IMR-90 (cell line): ENCODE results near the gene TARDBP. TPM values are rescaled to one million over a fixed set of nuclear protein-coding genes. Genes with fewer than 3 reads are reported as not detected.

Source experiments
- ATAC-seq: fragments of 200-7000 bp; cut with Tn5 transposase; 2 replicates; pipeline ENCODE4 v1.9.1; 2020; ENCODE audit warnings: low read depth, mild to moderate bottlenecking, moderate library complexity
- BruUV-seq: library from RNA; stranded (reverse); fragments of 400-500 nt; replicated peaks from 2 replicates; lab custom pipeline; 2021; lab: Mats Ljungman, UMichigan
- CTCF ChIA-PET: fragments of 300-600 bp; formaldehyde crosslinking; extraction: SDS; loops from one replicate; lab custom pipeline; 2021; ENCODE audit warnings: antibody characterized with exemption; lab: Yijun Ruan, JAX
- POLR2A ChIA-PET: fragments of 300-600 bp; sonication (Branson Sonifier 250); formaldehyde crosslinking; loops from one replicate; lab custom pipeline; 2022; ENCODE audit warnings: antibody characterized with exemption; ENCODE audit not compliant: unreplicated experiment; lab: Charles Lee
- DNase-seq: peaks from one replicate; pipeline ENCODE4 v3.0.0; 2013
- H2AFZ ChIP-seq: replicated peaks from 2 replicates; pipeline ENCODE3; 2013; ENCODE audit warnings: low read length, mild to moderate bottlenecking; ENCODE audit not compliant: poor library complexity
- H2AK5ac ChIP-seq: 2 replicates; pipeline ENCODE4 v1.6.1; 2013; ENCODE audit warnings: low read depth, low read length, inconsistent platforms
- H2AK9ac ChIP-seq: replicated peaks from 2 replicates; pipeline ENCODE3; 2013; ENCODE audit warnings: mild to moderate bottlenecking, low read depth, low read length, moderate library complexity; ENCODE audit not compliant: poor library complexity
- H2BK120ac ChIP-seq: 2 replicates; pipeline ENCODE4 v1.6.1; 2013; ENCODE audit warnings: low read depth, low read length, inconsistent platforms
- H2BK15ac ChIP-seq: 3 replicates; pipeline ENCODE4 v1.6.1; 2013; ENCODE audit warnings: low read depth, low read length, inconsistent platforms
- H2BK20ac ChIP-seq: 2 replicates; pipeline ENCODE4 v1.6.1; 2013; ENCODE audit warnings: low read depth, mild to moderate bottlenecking, inconsistent platforms, low read length, moderate library complexity
- H2BK5ac ChIP-seq: 2 replicates; pipeline ENCODE4 v1.6.1; 2013; ENCODE audit warnings: mild to moderate bottlenecking, low read depth, low read length, inconsistent platforms; ENCODE audit not compliant: poor library complexity, severe bottlenecking
- H3K14ac ChIP-seq: replicated peaks from 2 replicates; pipeline ENCODE4 v1.6.1; 2013; ENCODE audit warnings: low read depth, low read length, inconsistent platforms
- H3K18ac ChIP-seq: 2 replicates; pipeline ENCODE4 v1.6.1; 2013; ENCODE audit warnings: low read depth, low read length, control low read depth
- H3K23ac ChIP-seq: 2 replicates; pipeline ENCODE4 v1.6.1; 2013; ENCODE audit warnings: low read depth, low read length, inconsistent platforms
- H3K27ac ChIP-seq: 2 replicates; pipeline ENCODE4 v1.5.1; 2013; ENCODE audit warnings: mild to moderate bottlenecking, control low read depth, low read length; ENCODE audit not compliant: insufficient read depth
- H3K27me3 ChIP-seq: 2 replicates; pipeline ENCODE4 v1.6.1; 2013; ENCODE audit warnings: low read length; ENCODE audit not compliant: control insufficient read depth, insufficient read depth
- H3K36me3 ChIP-seq: 2 replicates; pipeline ENCODE4 v1.6.1; 2013; ENCODE audit warnings: low read length, mixed read lengths; ENCODE audit not compliant: control insufficient read depth, insufficient read depth
- H3K4ac ChIP-seq: 2 replicates; pipeline ENCODE4 v1.6.1; 2013; ENCODE audit warnings: low read depth, low read length, inconsistent platforms
- H3K4me1 ChIP-seq: 2 replicates; pipeline ENCODE4 v1.6.1; 2013; ENCODE audit warnings: low read length, mixed read lengths; ENCODE audit not compliant: control insufficient read depth, insufficient read depth
- H3K4me2 ChIP-seq: 2 replicates; pipeline ENCODE4 v1.6.1; 2013; ENCODE audit warnings: low read depth, mild to moderate bottlenecking, control low read depth, low read length, moderate library complexity
- H3K4me3 ChIP-seq: 2 replicates; pipeline ENCODE4 v1.5.1; 2013; ENCODE audit warnings: low read depth, mild to moderate bottlenecking, control low read depth, low read length, moderate library complexity; ENCODE audit not compliant: insufficient read depth
- H3K56ac ChIP-seq: 2 replicates; pipeline ENCODE4 v1.6.1; 2013; ENCODE audit warnings: low read length, inconsistent platforms; ENCODE audit not compliant: insufficient read depth; ENCODE audit errors: extremely low read depth
- H3K79me1 ChIP-seq, 2 experiments: 2 replicates each; pipeline ENCODE4 v1.6.1; 2013; ENCODE audit warnings: low read length in 2 of 2, inconsistent platforms in 1 of 2, low read depth in 1 of 2
- H3K9ac ChIP-seq: 2 replicates; pipeline ENCODE4 v1.6.1; 2013; ENCODE audit warnings: low read depth, low read length, control low read depth
- H3K9me1 ChIP-seq: 2 replicates; pipeline ENCODE4 v1.6.1; 2013; ENCODE audit warnings: low read length, inconsistent platforms; ENCODE audit not compliant: insufficient read depth
- H3K9me3 ChIP-seq: 2 replicates; pipeline ENCODE4 v1.6.1; 2013; ENCODE audit warnings: low read length; ENCODE audit not compliant: control insufficient read depth, insufficient read depth
- H4K20me1 ChIP-seq: 2 replicates; pipeline ENCODE4 v1.6.1; 2013; ENCODE audit warnings: low read length, inconsistent platforms; ENCODE audit not compliant: insufficient read depth
- H4K5ac ChIP-seq: 2 replicates; pipeline ENCODE4 v1.6.1; 2013; ENCODE audit warnings: mild to moderate bottlenecking, low read depth, low read length, control low read depth
- H4K8ac ChIP-seq, 2 experiments: 2 replicates each; pipeline ENCODE4 v1.6.1; 2013; ENCODE audit warnings: low read depth in 2 of 2, low read length in 2 of 2, control low read depth in 1 of 2, inconsistent platforms in 1 of 2
- H4K91ac ChIP-seq: 2 replicates; pipeline ENCODE4 v1.6.1; 2013; ENCODE audit warnings: low read depth, low read length, inconsistent platforms; ENCODE audit not compliant: insufficient read depth
- BHLHE40 ChIP-seq: fragments of 150-350 bp; IDR thresholded peaks from 2 replicates; pipeline ENCODE4 v1.6.1; 2016; ENCODE audit warnings: mild to moderate bottlenecking, low read depth, low read length
- CEBPB ChIP-seq: IDR thresholded peaks from 2 replicates; pipeline ENCODE4 v1.6.1; 2012; ENCODE audit warnings: low read depth, low read length, improper control_type of control experiment
- CHD1 ChIP-seq: IDR thresholded peaks from 2 replicates; pipeline ENCODE4 v1.6.1; 2012; ENCODE audit warnings: low read depth, low read length, improper control_type of control experiment
- CTCF ChIP-seq: conservative IDR thresholded peaks from 2 replicates; pipeline ENCODE4 v1.5.1; 2012; ENCODE audit warnings: mild to moderate bottlenecking, low read depth, low read length, improper control_type of control experiment
- ELK1 ChIP-seq: fragments of 150-350 bp; IDR thresholded peaks from 2 replicates; pipeline ENCODE4 v1.6.1; 2016; ENCODE audit warnings: low read depth, mild to moderate bottlenecking, low read length, moderate library complexity, borderline replicate concordance
- FOS ChIP-seq: fragments of 150-350 bp; IDR thresholded peaks from 2 replicates; pipeline ENCODE4 v1.6.1; 2016; ENCODE audit warnings: low read depth, low read length
- MAZ ChIP-seq: IDR thresholded peaks from 2 replicates; pipeline ENCODE4 v1.6.1; 2012; ENCODE audit warnings: low read depth, mild to moderate bottlenecking, low read length, improper control_type of control experiment, moderate library complexity, borderline replicate concordance
- MXI1 ChIP-seq: IDR thresholded peaks from 2 replicates; pipeline ENCODE4 v1.6.1; 2012; ENCODE audit warnings: low read depth, mild to moderate bottlenecking, low read length, moderate library complexity, borderline replicate concordance
- NFE2L2 ChIP-seq: fragments of 150-350 bp; IDR thresholded peaks from 2 replicates; pipeline ENCODE4 v1.6.1; 2016; ENCODE audit warnings: low read depth, mild to moderate bottlenecking, low read length
- POLR2A ChIP-seq: IDR thresholded peaks from 2 replicates; pipeline ENCODE4 v1.6.1; 2012; ENCODE audit warnings: mild to moderate bottlenecking, low read depth, low read length
- RAD21 ChIP-seq: IDR thresholded peaks from 2 replicates; pipeline ENCODE4 v1.6.1; 2012; ENCODE audit warnings: low read length, improper control_type of control experiment
- RCOR1 ChIP-seq: IDR thresholded peaks from 2 replicates; pipeline ENCODE4 v1.6.1; 2012; ENCODE audit warnings: mild to moderate bottlenecking, low read length, improper control_type of control experiment; ENCODE audit not compliant: insufficient replicate concordance
- RFX5 ChIP-seq: IDR thresholded peaks from 2 replicates; pipeline ENCODE4 v1.8.0; 2012; ENCODE audit warnings: low read depth, mild to moderate bottlenecking, low read length, moderate library complexity
- SMC3 ChIP-seq: fragments of 150-350 bp; IDR thresholded peaks from 2 replicates; pipeline ENCODE4 v1.6.1; 2016; ENCODE audit warnings: low read depth, mild to moderate bottlenecking, antibody characterized with exemption, low read length, moderate library complexity
- USF2 ChIP-seq: fragments of 150-350 bp; IDR thresholded peaks from 2 replicates; pipeline ENCODE4 v1.6.1; 2017; ENCODE audit warnings: mild to moderate bottlenecking, antibody characterized with exemption, low read length, low read depth
- WGBS, 2 experiments: methylation state at CpG; one replicate each; pipeline versions ENCODE4 v1.1.5 to v1.1.7; 2013; ENCODE audit warnings: missing lambda C conversion rate in 2 of 2; ENCODE audit not compliant: insufficient read length in 1 of 2; ENCODE audit errors: extremely low coverage in 2 of 2; 5-methylcytosine and 5-hydroxymethylcytosine counted together
- dilution Hi-C: fragments of 300-500 bp; cut with HindIII; formaldehyde crosslinking; loops from one replicate; pipeline ENCODE4 v1.14.3; 2018; ENCODE audit warnings: low sequenced_read_pairs; ENCODE audit not compliant: unreplicated experiment
- in situ Hi-C: fragments of 300-500 bp; cut with MboI; formaldehyde crosslinking; loops from 3 replicates; pipeline ENCODE4 v1.14.3; 2019; ENCODE audit warnings: low sequenced_read_pairs, inconsistent platforms, mixed read lengths
- intact Hi-C: fragments of 100-400 bp; cut with micrococcal nuclease; formaldehyde crosslinking; loops from 2 replicates; pipeline ENCODE4 v1.10.0; 2022
- polyA plus RNA-seq, 3 experiments: library from polyadenylated mRNA; depleted of rRNA; stranded (reverse); fragments of >200 nt; gene quantifications; 2 replicates each; pipeline ENCODE4 v1.2.3, GENCODE V29; 2012; ENCODE audit warnings: low replicate concordance in 1 of 3
- total RNA-seq: library from RNA; depleted of rRNA; stranded (reverse); fragments of >200 nt; gene quantifications from 2 replicates; pipeline ENCODE4 v1.2.3, GENCODE V29; 2012

The TARDBP gene
- total and polyA plus RNA-seq, 2 of the 4 experiments (the other 2 are of a cell fraction), result 36.7 to 161 TPM

DNA sequence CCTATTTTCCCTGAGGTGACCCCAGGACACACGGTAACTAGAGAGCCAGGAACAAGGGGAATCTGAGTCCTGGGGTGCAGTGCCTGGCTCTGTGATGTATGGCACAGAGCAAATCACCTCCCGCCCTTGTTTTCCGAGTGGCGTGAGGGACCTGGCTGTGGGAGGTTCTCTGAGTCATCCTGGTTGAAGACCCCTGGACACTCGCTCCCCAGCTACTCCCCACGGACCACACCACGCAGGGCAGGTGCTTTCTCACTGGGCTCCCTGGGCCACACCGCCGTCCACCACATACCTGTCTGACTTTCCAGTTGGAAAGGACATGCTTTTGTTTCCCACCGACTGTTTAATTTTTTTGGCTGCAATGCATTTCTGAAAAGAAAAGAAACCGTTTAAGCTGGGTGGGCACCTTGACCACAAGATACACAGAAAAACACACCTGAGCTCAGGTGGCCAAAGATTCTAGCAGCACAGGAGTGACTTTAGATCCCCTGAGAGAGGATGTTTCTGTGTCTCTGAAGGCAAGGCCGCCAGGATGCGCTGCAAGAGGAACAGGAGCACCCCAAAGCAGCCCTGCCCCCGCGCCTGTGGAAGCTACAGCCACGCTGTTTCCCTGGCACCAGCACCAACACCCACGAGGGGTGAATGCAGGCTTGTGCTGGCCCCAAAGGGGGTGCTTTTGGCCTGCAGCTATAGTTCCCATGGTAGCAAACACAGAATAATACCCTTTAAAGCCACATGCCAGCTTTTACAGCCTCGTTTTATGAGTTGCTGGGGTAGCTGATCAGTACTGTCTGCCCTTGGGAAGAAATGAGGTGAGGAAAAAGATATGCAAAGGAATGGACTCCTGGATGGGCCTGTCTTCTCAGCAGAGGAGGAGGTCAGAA, 55.5 kb downstream of the TARDBP start:
- no peak overlapping the region for H2BK5ac ChIP-seq
- H4K91ac ChIP-seq, result no peak overlapping the region
- CTCF ChIA-PET, result no interaction called here
- no peak overlapping the region for H2BK120ac ChIP-seq
- in situ Hi-C loops, result no loop called here
- H2BK15ac ChIP-seq, result no peak overlapping the region
- intact Hi-C loops, result no loop called here
- no peak for DNase-seq
- H3K4me3 ChIP-seq, result no peak overlapping the region
- no peak overlapping the region for H3K4ac ChIP-seq
- no peak overlapping the region for H2BK20ac ChIP-seq
- H4K5ac ChIP-seq, result no peak overlapping the region
- H3K9me3 ChIP-seq, result no peaks in the 10 kb centered on the region
- no peak overlapping the region for H3K23ac ChIP-seq
- H3K9ac ChIP-seq, result no peak overlapping the region
- no peak overlapping the region for H3K56ac ChIP-seq
- no peak overlapping the region for H4K8ac ChIP-seq
- no peaks in the 10 kb centered on the region for H3K4me1 ChIP-seq
- H2AFZ ChIP-seq, result no peak overlapping the region
- no peak overlapping the region for H3K27ac ChIP-seq
- no peaks in the 10 kb centered on the region for H3K27me3 ChIP-seq
- H3K9me1 ChIP-seq, result no peaks in the 10 kb centered on the region
- ATAC-seq, result no peak
- peaks cover 68% of the 10 kb centered on the region for H3K36me3 ChIP-seq
- dilution Hi-C loops, result no loop called here
- peaks cover 4 to 7% of the 10 kb centered on the region in 2 experiments; a peak in 2 of 4 replicates for H3K79me1 ChIP-seq
- 98% methylated on average over 6 of the region's 18 CpGs; no CpG with 5 or more reads in 1 of the 2 experiments for WGBS, 2 experiments
- no TSS peak for BruUV-seq
- H3K4me2 ChIP-seq, result no peak overlapping the region
- H2AK9ac ChIP-seq, result no peak overlapping the region
- POLR2A ChIA-PET, result no interaction called here
- H2AK5ac ChIP-seq, result no peak overlapping the region
- no peak overlapping the region for H3K14ac ChIP-seq
- no peaks in the 10 kb centered on the region for H4K20me1 ChIP-seq
- no peak overlapping the region for H3K18ac ChIP-seq
- no peak for TF ChIP-seq POLR2A
- no peak for TF ChIP-seq USF2
- TF ChIP-seq MAZ, result no peak
- no peak for TF ChIP-seq BHLHE40
- TF ChIP-seq CEBPB, result no peak
- TF ChIP-seq RAD21, result no peak
- no peak for TF ChIP-seq ELK1
- no peak for TF ChIP-seq MXI1
- no peak for TF ChIP-seq SMC3
- no peak for TF ChIP-seq CTCF
- no peak for TF ChIP-seq RFX5
- no peak for TF ChIP-seq FOS
- TF ChIP-seq CHD1, result no peak
- no peak for TF ChIP-seq NFE2L2
- TF ChIP-seq RCOR1, result no peak
